GM21367 (cell line): ENCODE measurements around the gene CAMTA1.
"Not testable (repeated sequence)": the region's sequence is repeated elsewhere in the genome, so short reads cannot be mapped to it uniquely, and the experiment has no call there.

Experiments used
- ATAC-seq: cut with Tn5 transposase; IDR thresholded peaks from one replicate; pipeline ENCODE4 v1.9.1; 2021; ENCODE audit not compliant: unreplicated experiment

The CAMTA1 gene

DNA sequence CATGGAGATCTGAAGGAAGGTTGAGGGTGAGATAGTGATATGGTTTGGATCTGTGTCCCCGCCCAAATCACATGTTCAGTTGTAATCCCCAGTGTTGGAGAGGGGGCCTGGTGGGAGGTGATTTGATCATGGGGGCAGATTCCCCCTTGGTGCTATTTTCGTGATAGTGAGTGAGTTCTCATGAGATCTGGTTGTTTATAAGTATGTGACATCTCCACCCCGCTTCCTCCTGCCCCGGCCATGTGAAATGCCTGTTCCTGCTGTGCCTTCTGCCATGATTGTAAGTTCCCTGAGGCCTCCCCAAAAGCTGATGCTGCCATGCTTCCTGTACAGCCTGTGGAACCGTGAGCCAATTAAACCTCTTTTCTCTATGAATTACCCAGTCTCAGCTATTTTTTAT lies 533.9 kb downstream of the CAMTA1 start:
- no peak for ATAC-seq

DNA sequence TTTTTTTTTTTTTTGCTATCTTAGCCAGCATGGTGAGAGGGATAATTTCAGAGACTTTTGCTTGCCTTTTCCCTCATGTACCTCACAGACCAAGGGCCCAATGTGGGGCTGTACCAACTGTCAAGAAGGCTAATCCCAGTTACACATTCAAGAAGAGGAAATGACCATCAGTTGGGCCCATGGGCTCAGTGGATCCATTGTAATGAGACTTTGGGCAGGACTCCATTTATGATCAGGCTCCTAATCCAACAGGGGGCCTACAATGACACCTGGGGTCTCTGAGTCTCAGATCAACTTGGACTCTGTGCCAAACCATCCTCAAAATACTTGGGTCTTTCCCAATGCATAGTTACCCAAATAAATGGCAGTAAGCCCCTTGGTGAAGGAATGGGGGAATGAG lies 535.4 kb downstream of the CAMTA1 start:
- no peak for ATAC-seq

DNA sequence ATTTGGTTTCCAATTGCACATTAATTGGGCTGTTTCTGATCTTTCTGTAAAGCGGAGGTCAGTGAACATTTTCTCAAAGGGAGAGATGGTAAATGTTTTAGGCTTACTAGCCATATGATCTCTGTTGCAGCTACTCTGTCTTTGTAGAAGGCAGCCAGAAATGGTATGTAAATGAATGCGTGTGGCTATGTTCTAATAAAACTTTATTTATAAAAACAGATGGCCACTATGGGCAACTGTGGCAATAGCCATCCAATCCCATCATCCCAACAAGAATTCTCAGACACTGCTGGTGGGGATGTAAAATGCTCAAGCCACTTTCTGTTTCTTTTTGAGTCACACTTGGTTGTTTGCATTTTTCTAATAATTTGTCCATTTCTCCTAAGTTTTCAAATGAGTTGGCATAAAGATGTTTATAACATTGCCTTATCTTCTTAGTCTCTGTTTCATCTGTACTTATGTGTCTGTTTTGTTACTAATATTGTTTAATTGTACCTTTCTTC lies 537.1 kb downstream of the CAMTA1 start:
- ATAC-seq: no peak

DNA sequence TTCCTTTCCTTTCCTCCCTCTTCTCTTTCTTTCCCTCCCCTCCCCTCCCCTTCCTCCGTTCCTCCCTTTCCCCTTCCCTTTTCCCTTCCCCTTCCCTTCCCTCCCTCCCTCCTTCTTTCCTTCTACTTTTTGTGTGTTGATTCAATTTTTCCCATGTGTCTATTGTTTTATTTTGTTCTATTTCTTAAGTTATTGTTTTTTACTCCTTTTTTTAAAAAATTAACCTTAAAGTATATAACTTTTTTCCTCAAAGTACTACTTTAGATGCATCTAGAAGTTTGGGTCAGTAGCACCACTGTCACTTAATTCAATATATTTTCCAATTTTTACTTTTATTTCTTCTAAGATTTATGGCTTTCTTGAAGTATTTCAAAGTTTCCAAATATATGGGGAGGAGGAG lies 537.7 kb downstream of the CAMTA1 start:
- ATAC-seq: no peak

DNA sequence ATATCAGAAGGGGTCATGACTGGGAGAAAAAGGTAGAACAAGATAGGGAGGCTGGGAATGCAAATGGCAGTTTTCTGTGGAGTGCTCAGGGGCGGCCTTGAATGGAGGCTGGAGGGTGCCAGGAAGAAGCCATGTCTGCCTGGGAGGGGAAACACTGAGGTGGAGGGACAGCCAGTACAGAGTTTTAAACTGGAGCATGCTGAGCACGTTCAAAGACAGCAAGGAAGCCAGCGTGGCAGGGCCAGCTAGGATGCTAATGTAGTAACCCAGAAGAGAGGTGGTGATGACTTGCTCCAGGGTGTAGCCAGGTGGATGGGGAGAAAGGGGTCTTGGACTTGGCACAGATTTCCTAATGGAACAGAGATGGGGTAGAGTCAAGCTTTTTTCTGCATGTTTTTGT lies 540.0 kb downstream of the CAMTA1 start:
- ATAC-seq: no peak

DNA sequence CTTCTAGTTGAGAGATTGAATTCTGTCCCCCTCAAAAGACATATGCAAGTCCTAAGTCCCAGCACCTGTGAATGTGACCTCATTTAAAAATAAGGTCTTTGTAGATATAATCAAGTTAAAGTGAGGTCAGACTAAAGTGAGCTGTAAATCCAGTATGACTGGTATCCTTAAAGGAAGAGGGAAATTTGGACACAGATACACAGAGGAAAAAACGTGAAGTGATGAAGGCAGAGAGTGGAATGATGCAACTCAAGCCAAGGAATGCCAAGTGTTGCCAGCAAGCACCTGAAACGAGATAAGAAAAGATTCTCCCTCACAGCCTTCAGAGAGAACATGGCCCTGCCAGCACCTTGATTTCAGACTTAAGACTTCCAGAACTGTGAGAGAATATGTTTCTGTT lies 541.1 kb downstream of the CAMTA1 start:
- ATAC-seq: no peak

DNA sequence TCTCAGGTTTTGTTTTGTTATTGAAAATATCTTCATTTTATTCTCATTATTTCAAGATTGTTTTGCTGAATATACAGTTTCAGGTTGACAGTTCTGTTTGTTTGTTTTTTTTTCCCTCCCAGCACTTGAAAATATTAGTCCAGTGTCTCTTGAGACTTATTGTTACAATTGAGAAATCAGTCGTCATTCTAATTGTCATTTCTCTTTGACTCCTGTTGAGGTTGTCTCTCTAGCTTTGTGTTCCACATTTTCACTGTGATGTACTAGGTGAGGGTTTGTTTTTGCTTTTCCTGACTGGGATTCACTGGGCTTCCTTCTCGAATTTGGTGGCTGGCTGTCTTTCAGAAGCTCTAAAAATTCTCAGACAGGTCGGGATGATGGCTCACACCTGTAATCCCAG lies 542.6 kb downstream of the CAMTA1 start:
- no peak for ATAC-seq

DNA sequence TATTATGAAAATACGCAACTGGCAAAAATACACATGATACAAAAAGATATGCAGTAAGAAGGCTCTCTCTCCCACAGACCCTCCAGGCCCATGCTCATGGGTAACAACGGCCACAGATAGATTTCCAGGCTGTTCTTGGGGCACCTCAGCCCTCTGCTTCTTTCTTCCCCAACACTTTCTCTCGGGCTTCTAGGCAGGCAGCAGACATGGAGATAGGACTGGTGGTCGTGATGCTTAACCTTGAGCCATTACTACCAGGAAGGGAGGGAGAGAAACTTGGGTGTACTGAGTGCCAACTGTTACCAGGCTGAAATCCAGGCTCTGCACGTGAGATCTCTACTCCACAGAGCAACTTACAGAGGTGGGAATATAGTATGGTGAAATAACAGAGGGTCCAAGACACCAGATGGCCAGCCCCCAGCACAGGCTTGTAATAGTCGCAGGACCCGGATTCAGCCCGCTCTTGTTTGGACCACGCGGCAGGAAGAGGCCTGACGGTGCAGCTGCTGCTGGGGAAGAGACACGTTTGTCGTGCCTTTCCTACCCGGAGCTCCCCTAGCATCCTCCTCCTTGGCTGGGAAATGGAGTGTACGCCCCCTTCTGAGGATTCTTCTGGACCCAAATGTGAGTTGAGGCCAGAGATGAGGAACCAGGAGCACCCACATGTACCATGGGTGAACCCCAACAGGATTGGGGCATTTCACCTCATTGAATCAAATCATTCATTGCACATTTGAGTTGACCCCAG lies 544.8 kb downstream of the CAMTA1 start:
- ATAC-seq: no peak

DNA sequence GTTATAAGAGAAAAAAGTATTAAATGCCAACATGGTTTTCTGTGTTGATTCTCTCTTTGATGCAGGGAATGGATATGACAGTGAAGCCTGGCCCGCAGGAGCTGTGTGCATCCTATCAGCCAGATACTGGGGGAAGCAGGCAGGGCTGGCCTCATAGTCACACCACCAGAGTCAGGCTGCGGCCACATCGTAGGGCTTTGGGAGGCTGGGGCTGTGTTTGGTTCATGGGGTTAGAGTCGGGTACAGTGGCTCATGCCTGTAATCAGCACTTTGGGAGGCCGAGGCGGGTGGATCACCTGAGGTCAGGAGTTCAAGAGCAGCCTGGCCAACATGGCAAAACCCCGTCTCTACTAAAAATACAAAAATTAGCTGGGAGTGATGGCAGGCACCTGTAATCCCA lies 545.5 kb downstream of the CAMTA1 start:
- not testable (repeated sequence) for ATAC-seq

DNA sequence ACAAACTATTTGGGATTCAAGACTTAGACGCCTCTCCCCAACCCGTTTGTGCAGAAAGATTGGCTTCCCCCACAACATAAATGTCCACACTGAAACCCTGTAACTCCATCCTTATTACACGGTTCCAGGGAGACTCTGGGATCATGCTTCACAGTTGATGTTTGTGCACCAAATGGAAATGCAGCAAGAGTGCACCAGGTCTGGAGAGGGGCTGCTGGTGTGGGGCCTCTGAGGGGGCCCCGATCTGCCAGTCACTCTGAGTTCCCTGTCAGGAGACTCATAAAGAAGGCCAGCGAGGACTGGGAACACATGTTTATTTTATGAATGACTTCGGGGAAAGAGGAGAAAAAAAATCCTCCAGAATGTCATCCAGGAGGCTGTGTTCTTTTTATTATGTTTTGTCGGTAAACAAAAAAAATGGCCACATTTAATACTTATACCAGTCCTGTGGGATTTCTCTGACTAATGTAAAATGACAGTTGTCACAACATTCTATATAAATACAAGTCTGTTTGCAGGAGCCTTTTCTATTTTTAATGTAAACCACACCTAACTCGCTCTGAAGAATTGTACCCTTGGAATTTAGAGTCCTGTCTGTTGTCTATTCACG lies 546.8 kb downstream of the CAMTA1 start:
- no peak for ATAC-seq

DNA sequence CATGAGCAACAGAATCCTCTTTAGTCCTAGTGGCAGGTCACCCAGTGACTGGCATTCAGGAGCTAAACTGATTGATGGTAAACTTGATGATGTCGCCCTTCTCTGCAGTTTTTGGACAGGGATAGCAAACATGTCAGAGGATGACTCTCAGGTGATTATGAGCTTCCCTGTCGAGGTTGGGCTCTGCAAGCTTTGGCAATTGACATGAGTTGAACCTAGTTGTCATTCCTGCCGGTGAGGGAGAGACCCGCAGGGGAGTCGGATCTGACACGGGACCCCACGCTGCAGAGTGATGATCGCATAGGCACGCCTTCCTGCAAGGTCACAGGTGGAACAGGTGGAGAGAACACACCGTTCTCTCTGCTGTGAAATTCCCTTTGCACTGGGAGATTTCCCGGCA lies 547.8 kb downstream of the CAMTA1 start:
- ATAC-seq: no peak

DNA sequence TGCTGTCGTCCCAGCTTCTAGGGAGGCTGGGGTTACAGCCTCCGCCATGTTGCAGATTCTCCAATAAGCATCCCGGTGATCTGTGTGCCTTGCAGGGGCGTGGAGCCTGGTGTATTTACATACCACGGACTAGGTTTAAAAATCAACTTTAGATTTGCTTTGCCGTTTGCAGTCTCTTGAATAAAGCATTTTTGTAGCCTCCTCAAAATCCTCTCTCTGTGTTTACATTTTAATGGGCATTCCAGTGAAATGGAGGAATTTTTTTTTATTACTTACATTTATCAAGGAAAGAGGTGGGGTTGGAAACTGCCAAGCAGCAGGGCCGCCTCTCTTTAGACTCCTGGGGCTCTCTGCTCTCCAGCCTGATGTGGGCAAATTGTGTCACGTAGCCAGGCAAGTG lies 548.4 kb downstream of the CAMTA1 start:
- ATAC-seq: no peak

DNA sequence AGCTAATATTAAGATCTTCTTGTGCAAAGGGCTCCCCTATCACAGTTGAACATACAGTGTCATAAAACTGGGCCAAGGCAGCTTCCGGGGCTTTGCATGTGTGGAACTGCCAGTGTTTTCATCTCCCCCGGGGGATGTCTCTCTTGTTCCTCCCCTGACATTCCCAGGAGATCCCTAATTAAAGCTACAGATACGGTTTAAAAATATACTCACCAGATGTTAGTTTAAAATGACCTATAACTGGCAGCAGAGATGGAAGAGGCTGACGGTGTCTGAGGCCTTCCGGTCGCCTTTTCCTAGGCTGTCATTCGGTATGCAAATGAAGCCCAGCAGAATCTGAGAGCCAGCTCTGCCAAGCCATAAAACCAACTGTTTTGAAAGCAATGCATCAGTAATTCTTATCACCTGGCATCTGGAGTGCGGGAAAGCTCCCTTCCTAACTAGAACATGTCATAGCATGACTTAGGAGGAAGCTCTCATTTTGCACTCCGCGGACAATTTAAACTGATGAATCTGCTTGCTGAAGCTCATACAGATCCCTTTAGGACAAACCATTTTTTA lies 549.3 kb downstream of the CAMTA1 start:
- ATAC-seq: no peak

DNA sequence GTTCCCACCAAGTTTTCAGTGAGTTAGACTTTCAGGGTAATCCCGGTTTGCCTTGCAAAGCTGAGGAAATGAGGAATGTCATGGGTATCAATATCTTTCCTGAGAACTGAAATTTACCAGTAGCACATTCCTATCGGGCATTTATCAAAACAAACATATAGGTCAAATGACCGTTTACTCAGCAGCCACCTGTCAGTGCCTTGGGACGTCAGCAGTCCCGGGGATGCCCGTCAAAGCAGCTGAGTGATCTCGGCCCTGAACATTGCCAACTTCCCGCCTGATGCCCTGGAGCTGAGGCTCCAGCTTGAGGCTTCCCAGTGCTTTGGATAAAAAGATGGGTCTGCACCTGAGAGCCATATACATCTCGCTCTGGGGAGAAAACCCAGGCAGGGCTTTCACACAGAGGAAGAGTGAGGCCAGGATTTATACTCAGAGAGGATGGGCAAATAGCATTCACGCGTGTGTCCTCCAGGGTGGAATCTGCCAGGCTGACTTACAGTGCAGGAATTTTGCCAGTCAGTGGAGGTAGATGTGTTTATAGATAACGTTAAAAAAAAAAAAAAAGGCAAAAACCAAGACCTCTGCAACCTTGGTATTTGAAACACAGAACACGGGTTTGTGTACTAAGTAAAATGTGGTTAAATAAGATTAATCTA lies 550.1 kb downstream of the CAMTA1 start:
- no peak for ATAC-seq

DNA sequence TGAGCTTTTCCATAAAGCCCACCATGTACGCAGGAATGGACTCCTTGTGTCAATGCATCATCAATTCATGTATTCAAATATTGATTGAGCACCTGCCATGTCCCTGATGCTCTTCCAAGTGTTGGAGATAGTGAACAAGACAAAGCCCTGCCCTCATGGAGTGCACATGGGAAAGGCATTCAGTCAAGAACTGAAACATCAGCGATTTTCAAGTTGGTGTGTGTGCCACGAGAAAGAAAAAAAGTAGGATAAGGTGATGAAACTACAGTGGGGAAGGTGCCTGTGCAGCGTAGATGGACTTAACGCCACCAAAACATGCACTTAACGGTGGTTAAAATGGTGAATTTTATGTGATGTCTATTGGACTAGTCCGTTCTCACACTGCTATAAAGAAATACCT lies 553.2 kb downstream of the CAMTA1 start:
- ATAC-seq: no peak

DNA sequence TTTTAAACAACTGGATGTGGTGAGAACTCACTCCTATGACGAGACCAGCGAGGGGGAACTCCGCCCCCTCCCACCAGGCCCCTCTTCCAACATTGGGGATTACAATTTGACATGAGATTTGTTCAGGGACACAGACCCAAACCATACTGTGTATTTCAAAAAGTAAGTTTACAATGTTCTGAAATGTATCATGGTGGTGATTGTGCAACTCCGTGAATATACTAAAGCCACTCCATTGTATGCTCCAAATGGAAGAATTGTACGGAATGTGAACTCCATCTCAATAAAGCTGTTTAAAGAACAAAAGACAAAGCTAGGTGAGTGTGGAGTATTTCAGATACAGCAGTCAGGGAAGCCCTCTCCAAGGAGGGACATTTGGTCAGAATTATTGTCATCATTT lies 553.8 kb downstream of the CAMTA1 start:
- ATAC-seq: no peak

DNA sequence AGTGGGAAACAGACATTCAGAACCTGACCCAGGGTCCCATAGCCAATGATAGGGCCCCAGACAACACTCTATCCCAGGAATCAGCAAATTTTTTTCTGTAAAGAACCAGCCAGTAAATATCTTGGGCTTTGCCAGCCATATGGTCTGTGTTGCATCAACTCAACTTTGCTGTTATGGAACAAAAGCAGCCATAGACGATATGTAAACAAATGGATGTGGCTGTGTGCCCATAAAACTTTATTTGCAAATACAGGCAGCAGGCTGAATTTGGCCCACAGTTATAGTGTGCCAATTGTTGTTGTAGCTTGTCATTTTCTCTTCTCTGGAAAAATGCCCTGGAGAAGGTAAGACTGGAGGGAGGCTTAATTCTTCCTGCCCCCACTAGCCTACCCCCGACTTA lies 554.7 kb downstream of the CAMTA1 start:
- ATAC-seq: no peak

DNA sequence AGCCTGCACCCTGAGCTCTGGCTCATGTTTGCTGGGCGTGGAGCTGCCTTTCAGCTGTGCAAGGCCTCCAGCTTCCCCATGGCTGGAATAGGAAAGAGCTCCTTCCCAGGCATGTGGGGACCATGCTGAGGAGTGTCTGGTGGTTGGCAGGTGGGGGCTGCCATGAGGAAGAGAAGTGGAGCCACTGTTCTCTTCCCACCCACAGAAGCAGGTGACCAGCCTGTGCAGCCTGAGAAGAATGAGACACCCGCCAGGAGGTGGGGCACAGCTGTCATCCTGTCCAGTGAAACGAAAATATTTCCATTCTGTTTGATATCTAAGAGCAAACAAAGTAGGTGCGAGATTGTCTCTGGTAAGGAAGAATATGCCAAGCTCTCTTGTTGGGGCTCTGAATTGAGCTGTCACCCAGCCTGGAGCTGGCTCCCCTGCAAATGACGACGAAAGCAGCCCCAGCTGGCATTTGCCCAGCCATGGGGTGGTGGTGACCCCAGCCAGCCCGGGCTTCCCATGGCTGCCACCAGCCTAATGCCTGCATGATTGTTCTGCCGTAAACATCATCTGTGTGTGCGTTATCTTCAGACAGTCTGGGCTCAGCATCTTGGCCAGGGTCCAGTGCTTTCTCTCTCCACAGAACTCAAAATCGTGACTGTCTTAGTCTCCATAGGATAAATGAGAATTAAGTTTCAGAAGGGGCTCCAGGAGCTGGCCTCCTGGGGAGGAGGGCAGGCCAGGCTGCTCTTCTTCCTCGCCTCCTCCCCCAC lies 556.1 kb downstream of the CAMTA1 start:
- no peak for ATAC-seq

DNA sequence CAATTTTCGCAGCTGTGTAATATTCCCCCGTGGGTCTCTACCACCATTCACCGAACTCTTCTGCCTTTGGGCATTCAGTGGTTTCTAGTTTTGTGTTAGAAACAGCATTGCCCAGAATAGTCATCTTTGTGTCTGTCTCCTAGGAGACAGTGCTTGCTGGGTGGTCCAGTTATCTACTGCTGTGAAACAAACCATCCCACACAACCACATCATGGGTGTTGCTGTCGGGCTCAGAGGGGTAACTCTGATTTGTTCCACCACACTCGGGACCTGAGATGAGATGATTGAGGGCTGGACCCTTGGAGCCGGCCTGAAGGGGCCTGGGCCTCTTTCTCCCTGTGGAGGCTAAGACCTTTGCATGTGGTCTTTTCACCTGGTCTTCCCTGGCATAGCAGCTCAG lies 558.6 kb downstream of the CAMTA1 start:
- ATAC-seq: no peak

DNA sequence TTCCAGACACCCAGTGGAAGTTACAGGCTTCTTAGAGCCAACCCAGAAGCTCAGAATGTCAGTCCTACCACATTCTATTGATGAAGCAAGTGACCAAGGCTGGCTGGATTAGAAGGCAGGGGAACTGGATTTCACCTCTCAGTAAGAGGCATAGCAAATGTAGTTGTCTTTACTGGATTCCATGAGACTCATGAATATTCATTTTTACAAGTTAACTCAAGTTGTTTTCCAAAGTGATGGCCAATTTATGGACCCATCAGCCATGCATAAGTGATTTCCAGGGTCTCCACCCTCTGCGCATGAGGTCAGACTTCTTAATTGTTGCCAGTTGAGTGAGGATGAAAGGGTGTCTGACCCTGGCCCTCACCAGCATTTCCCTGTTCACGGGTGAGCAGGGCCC lies 559.0 kb downstream of the CAMTA1 start:
- no peak for ATAC-seq

DNA sequence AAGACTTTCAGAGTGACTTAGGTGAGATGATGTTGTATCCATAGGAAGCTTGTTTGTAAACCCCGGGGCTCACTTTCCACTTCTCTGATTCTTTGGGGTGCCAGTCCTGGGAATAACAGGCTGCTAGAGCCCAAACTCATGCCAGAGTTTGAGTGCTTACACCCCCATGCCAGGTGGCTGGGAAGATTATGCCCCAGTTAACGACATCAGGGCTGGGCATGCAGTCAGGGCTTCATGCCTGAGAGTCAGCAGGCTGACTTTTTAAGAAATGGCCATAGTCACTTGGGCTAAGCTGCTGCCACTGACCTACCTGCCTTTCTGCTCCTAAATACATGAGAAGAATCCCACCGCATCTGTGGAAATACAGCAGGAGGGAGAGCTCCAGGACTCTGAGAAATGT lies 560.3 kb downstream of the CAMTA1 start:
- no peak for ATAC-seq
